Measurements from ENCODE around the gene MS4A8.

- TF ChIP-seq RBAK (CRISPR knock-in tag; IDR thresholded peaks at IDR 0.05): no peak
- no peak for TF ChIP-seq TOE1 (CRISPR knock-in tag; IDR thresholded peaks at IDR 0.05)
These were observed 65.9 kb downstream of the MS4A8 start for GRCh38 chr11:60765355-60765754.
